GM23338 (cell line): Measurements from ENCODE around the gene LSP1. TPM values are rescaled to one million over a fixed set of nuclear protein-coding genes. Genes with fewer than 3 reads are reported as not detected.

ENCODE experiments used
- ATAC-seq: fragments of 200-7000 bp; cut with Tn5 transposase; 3 replicates; pipeline ENCODE4 v1.9.1; 2020
- DNase-seq: peaks from one replicate; pipeline ENCODE4 v3.0.0-alpha.2; 2015; ENCODE audit warnings: low spot score
- H2AFZ ChIP-seq: fragments of 200-600 bp; sonication (generic); 2 replicates; pipeline ENCODE4 v1.8.0; 2016; ENCODE audit warnings: antibody characterized with exemption, mild to moderate bottlenecking, moderate library complexity
- H3F3A ChIP-seq: fragments of 200-600 bp; sonication (generic); replicated peaks from 2 replicates; pipeline ENCODE4 v1.8.0; 2017; ENCODE audit warnings: antibody characterized with exemption, mixed run types, low read depth
- H3K27ac ChIP-seq: fragments of 200-600 bp; sonication (generic); 2 replicates; pipeline ENCODE4 v1.6.1; 2016; ENCODE audit warnings: low read depth
- H3K27me3 ChIP-seq: fragments of 200-600 bp; sonication (generic); 2 replicates; pipeline ENCODE4 v1.8.0; 2016; ENCODE audit warnings: mild to moderate bottlenecking, mixed run types, moderate library complexity; ENCODE audit not compliant: insufficient read depth
- H3K36me3 ChIP-seq: fragments of 200-600 bp; sonication (generic); 2 replicates; pipeline ENCODE4 v1.8.0; 2016; ENCODE audit warnings: mild to moderate bottlenecking; ENCODE audit not compliant: insufficient read depth
- H3K4me1 ChIP-seq: fragments of 200-600 bp; sonication (generic); 2 replicates; pipeline ENCODE4 v1.8.0; 2016; ENCODE audit warnings: mild to moderate bottlenecking, moderate library complexity; ENCODE audit not compliant: insufficient read depth
- H3K4me2 ChIP-seq: fragments of 200-600 bp; sonication (generic); 2 replicates; pipeline ENCODE4 v1.7.1; 2017; ENCODE audit warnings: mixed run types
- H3K4me3 ChIP-seq: fragments of 200-600 bp; sonication (generic); 2 replicates; pipeline ENCODE4 v1.6.1; 2016; ENCODE audit warnings: mixed run types
- H3K79me2 ChIP-seq: fragments of 200-600 bp; sonication (generic); replicated peaks from 2 replicates; pipeline ENCODE4 v1.8.0; 2017; ENCODE audit warnings: mild to moderate bottlenecking; ENCODE audit not compliant: insufficient read depth
- H3K9me2 ChIP-seq: fragments of 200-600 bp; sonication (generic); 2 replicates; pipeline ENCODE4 v1.8.0; 2017; ENCODE audit not compliant: insufficient read depth
- H4K20me1 ChIP-seq: fragments of 200-600 bp; sonication (generic); replicated peaks from 2 replicates; pipeline ENCODE4 v1.8.0; 2017; ENCODE audit warnings: mild to moderate bottlenecking; ENCODE audit not compliant: insufficient read depth
- H3K27ac Mint-ChIP-seq: 2 replicates; pipeline ENCODE4 v1.8.0; 2020; ENCODE audit warnings: inconsistent platforms, mild to moderate bottlenecking, moderate library complexity, mixed read lengths
- H3K27me3 Mint-ChIP-seq: 3 replicates; pipeline ENCODE4 v1.8.0; 2022; ENCODE audit warnings: low read depth, mild to moderate bottlenecking, moderate library complexity, mixed read lengths, inconsistent platforms; ENCODE audit not compliant: insufficient read depth, poor library complexity
- H3K36me3 Mint-ChIP-seq: 3 replicates; pipeline ENCODE4 v1.8.0; 2021; ENCODE audit warnings: low read depth, mild to moderate bottlenecking, inconsistent platforms, moderate library complexity, mixed read lengths
- H3K4me1 Mint-ChIP-seq: 3 replicates; pipeline ENCODE4 v1.8.0; 2020; ENCODE audit warnings: mild to moderate bottlenecking, inconsistent platforms, mixed read lengths
- H3K4me3 Mint-ChIP-seq: 3 replicates; pipeline ENCODE4 v1.8.0; 2021; ENCODE audit warnings: moderate library complexity, mild to moderate bottlenecking, inconsistent platforms, mixed read lengths
- H3K9me3 Mint-ChIP-seq: 3 replicates; pipeline ENCODE4 v1.8.0; 2020; ENCODE audit warnings: moderate library complexity, mild to moderate bottlenecking, inconsistent platforms, mixed read lengths
- CREB1 ChIP-seq: fragments of 250-450 bp; sonication (Bioruptor Pico); IDR thresholded peaks from 2 replicates; pipeline ENCODE4 v1.5.0; 2020; ENCODE audit warnings: low read depth, mild to moderate bottlenecking, moderate library complexity
- CTCF ChIP-seq, 2 experiments: fragments of 200-600 bp in 1 of 2; sonication (generic) in 1 of 2; conservative IDR thresholded peaks; 2 replicates each; pipeline versions ENCODE4 v1.5.1 to v1.6.1; 2016 to 2017; ENCODE audit warnings: antibody characterized with exemption in 2 of 2, low read depth in 2 of 2, mild to moderate bottlenecking in 2 of 2, moderate library complexity in 1 of 2
- EZH2phosphoT487 ChIP-seq: fragments of 200-600 bp; sonication (generic); IDR thresholded peaks from one replicate; pipeline ENCODE4 v1.8.1; 2018; ENCODE audit warnings: antibody characterized with exemption; ENCODE audit not compliant: unreplicated experiment
- NANOG ChIP-seq: IDR thresholded peaks from 2 replicates; pipeline ENCODE4 v1.6.1; 2016; ENCODE audit warnings: antibody characterized with exemption, borderline replicate concordance
- POLR2AphosphoS5 ChIP-seq: IDR thresholded peaks from 2 replicates; pipeline ENCODE4 v1.6.1; 2016; ENCODE audit warnings: antibody characterized with exemption, low read depth
- REST ChIP-seq: IDR thresholded peaks from one replicate; pipeline ENCODE4 v1.6.1; 2018; ENCODE audit warnings: antibody characterized with exemption; ENCODE audit not compliant: unreplicated experiment
- STAT1 ChIP-seq: IDR thresholded peaks from one replicate; pipeline ENCODE4 v1.6.1; 2016; ENCODE audit warnings: antibody characterized with exemption; ENCODE audit not compliant: unreplicated experiment
- ZNF114 ChIP-seq: fragments of 250-450 bp; sonication (Bioruptor Pico); IDR thresholded peaks from 2 replicates; pipeline ENCODE4 v1.5.0; 2020; ENCODE audit warnings: mild to moderate bottlenecking, moderate library complexity
- ZNF331 ChIP-seq: fragments of 250-450 bp; sonication (Bioruptor Pico); IDR thresholded peaks from 2 replicates; pipeline ENCODE4 v1.5.0; 2020; ENCODE audit warnings: low read depth, mild to moderate bottlenecking, moderate library complexity
- ZNF462 ChIP-seq: fragments of 250-450 bp; sonication (Bioruptor Pico); IDR thresholded peaks from 2 replicates; pipeline ENCODE4 v1.5.0; 2020; ENCODE audit warnings: mild to moderate bottlenecking, moderate library complexity
- polyA plus RNA-seq: library from polyadenylated mRNA; unstranded; fragments of >200 nt; fragmentation: Nextera tagmentation; extraction: Ambion mirVana; gene quantifications from 2 replicates; pipeline ENCODE4 v1.2.1, GENCODE V29; 2016
- total RNA-seq: library from RNA; depleted of rRNA; stranded (reverse); fragments of >200 nt; shearing (Covaris generic); gene quantifications from 2 replicates; pipeline ENCODE4 v1.2.3, GENCODE V29; 2014

LSP1 gene
- total and polyA plus RNA-seq, 2 experiments from 2014 or later, result 0.84 TPM; not detected in 1

- H3K27ac Mint-ChIP-seq, result no peak overlapping the region
- no peaks in the 10 kb centered on the region for H3K79me2 ChIP-seq
- no peak for DNase-seq
- H3K4me3 Mint-ChIP-seq, result no peak overlapping the region
- H2AFZ ChIP-seq, result no peak overlapping the region
- no peaks in the 10 kb centered on the region for H3F3A ChIP-seq
- ATAC-seq, result no peak
- no peaks in the 10 kb centered on the region for H4K20me1 ChIP-seq
- H3K27me3 ChIP-seq, result no peaks in the 10 kb centered on the region
- TF ChIP-seq REST, result no peak
- no peak for TF ChIP-seq POLR2AphosphoS5
- no peak for TF ChIP-seq STAT1
- TF ChIP-seq ZNF331, result no peak
- no peak for TF ChIP-seq ZNF462 (CRISPR knock-in tag)
- no peak for TF ChIP-seq NANOG
- no peak for TF ChIP-seq CREB1 (CRISPR knock-in tag)
- TF ChIP-seq EZH2phosphoT487, result no peak
- TF ChIP-seq CTCF (conservative IDR thresholded peaks at IDR 0.05; ENCODE audit: low read depth in 2 of 2), result no peak
- TF ChIP-seq ZNF114 (CRISPR knock-in tag), result no peak
- no peak overlapping the region for H3K27ac ChIP-seq
- H3K4me2 ChIP-seq, result no peak overlapping the region
- no peaks in the 10 kb centered on the region for H3K36me3 Mint-ChIP-seq
- no peak overlapping the region for H3K4me3 ChIP-seq
- peaks cover 5% of the 10 kb centered on the region for H3K4me1 Mint-ChIP-seq
- H3K27me3 Mint-ChIP-seq, result peaks cover 5% of the 10 kb centered on the region
- H3K4me1 ChIP-seq, result no peaks in the 10 kb centered on the region
- no peaks in the 10 kb centered on the region for H3K36me3 ChIP-seq
- H3K9me3 Mint-ChIP-seq, result no peaks in the 10 kb centered on the region
- no peaks in the 10 kb centered on the region for H3K9me2 ChIP-seq
Measured at GRCh38 chr11:1896468-1896867, 43.6 kb downstream of the LSP1 start.
